ENCODE measurements around the gene GNPTAB.

GNPTAB gene

GRCh38 chr12:101767537-101767936 lies 63.2 kb downstream of the GNPTAB start:
- H3K4me3 ChIP-seq (ENCODE audit: control insufficient read depth, low read depth, low read length), result no peak overlapping the region
- TF ChIP-seq, protein P1, sequence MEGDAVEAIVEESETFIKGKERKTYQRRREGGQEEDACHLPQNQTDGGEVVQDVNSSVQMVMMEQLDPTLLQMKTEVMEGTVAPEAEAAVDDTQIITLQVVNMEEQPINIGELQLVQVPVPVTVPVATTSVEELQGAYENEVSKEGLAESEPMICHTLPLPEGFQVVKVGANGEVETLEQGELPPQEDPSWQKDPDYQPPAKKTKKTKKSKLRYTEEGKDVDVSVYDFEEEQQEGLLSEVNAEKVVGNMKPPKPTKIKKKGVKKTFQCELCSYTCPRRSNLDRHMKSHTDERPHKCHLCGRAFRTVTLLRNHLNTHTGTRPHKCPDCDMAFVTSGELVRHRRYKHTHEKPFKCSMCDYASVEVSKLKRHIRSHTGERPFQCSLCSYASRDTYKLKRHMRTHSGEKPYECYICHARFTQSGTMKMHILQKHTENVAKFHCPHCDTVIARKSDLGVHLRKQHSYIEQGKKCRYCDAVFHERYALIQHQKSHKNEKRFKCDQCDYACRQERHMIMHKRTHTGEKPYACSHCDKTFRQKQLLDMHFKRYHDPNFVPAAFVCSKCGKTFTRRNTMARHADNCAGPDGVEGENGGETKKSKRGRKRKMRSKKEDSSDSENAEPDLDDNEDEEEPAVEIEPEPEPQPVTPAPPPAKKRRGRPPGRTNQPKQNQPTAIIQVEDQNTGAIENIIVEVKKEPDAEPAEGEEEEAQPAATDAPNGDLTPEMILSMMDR (conservative IDR thresholded peaks at IDR 0.05; ENCODE audit: control insufficient read depth, insufficient read depth, low read depth, low read length), result no peak
- no peak for DNase-seq (ENCODE audit: low read depth)

GRCh38 chr12:101764051-101764792 lies 66.5 kb downstream of the GNPTAB start:
- TF ChIP-seq, protein P1 (conservative IDR thresholded peaks at IDR 0.05; ENCODE audit: control insufficient read depth, insufficient read depth, low read depth, low read length), result no peak
- H3K4me3 ChIP-seq (ENCODE audit: control insufficient read depth, low read depth, low read length), result no peak overlapping the region
- DNase-seq (ENCODE audit: low read depth), result peak; percentile 9

- H3K4me3 ChIP-seq (ENCODE audit: control insufficient read depth, low read depth, low read length), result no peak overlapping the region
- DNase-seq (ENCODE audit: low read depth), result no peak
- TF ChIP-seq, protein P1 (conservative IDR thresholded peaks at IDR 0.05; ENCODE audit: control insufficient read depth, insufficient read depth, low read depth, low read length), result no peak
Measured at GRCh38 chr12:101763246-101763931, 67.4 kb downstream of the GNPTAB start.

DNA sequence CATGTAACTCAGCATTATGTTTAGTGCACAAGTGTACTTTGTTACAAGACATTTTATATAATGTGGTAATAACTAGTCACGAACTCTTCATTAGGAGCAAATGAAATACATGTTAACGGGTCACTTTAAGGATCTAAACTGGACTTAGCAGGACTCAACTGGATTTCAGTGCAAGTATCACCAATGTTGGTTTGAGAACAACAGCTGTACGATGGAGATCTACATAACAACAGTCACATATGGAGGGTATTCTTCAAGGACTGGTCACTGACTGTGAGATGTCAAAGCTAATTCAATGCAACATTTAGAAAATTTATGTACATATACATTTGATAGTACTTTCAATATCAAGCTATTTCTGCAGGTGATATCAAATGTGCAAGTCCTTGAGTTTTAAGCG lies 69.0 kb downstream of the GNPTAB start:
- TF ChIP-seq, protein P1 (conservative IDR thresholded peaks at IDR 0.05; ENCODE audit: control insufficient read depth, insufficient read depth, low read depth, low read length), result no peak
- no peak overlapping the region for H3K4me3 ChIP-seq (ENCODE audit: control insufficient read depth, low read depth, low read length)
- no peak for DNase-seq (ENCODE audit: low read depth)

- no peak for DNase-seq (ENCODE audit: low read depth)
- H3K4me3 ChIP-seq (ENCODE audit: control insufficient read depth, low read depth, low read length), result no peak overlapping the region
- TF ChIP-seq, protein P1 (conservative IDR thresholded peaks at IDR 0.05; ENCODE audit: control insufficient read depth, insufficient read depth, low read depth, low read length), result no peak
Measured at GRCh38 chr12:101761350-101761749, 69.4 kb downstream of the GNPTAB start.

- TF ChIP-seq, protein P1 (conservative IDR thresholded peaks at IDR 0.05; ENCODE audit: control insufficient read depth, insufficient read depth, low read depth, low read length), result peak; percentile 90
- H3K4me3 ChIP-seq (ENCODE audit: control insufficient read depth, low read depth, low read length), result no peak overlapping the region
- DNase-seq (ENCODE audit: low read depth), result peak; percentile 48
Measured at GRCh38 chr12:101759396-101760047, 71.2 kb downstream of the GNPTAB start.

All from fibroblast of mammary gland (primary cell).